Testis (tissue), 3 donors: ENCODE measurements around the gene CNKSR3. TPM values are rescaled to one million over a fixed set of nuclear protein-coding genes. Genes with fewer than 3 reads are reported as not detected.

ENCODE experiments used
- DNase-seq: peaks from one replicate; pipeline ENCODE4 v3.0.0-alpha.2; 2019
- H3K27ac ChIP-seq, 2 donors: fragments of 200-600 bp; sonication (generic); one replicate each; pipeline ENCODE4 v1.5.1; 2019
- H3K27me3 ChIP-seq: fragments of 200-600 bp; sonication (generic); one replicate; pipeline ENCODE4 v1.5.1; 2019
- H3K36me3 ChIP-seq: fragments of 200-600 bp; sonication (generic); one replicate; pipeline ENCODE4 v1.5.1; 2017; ENCODE audit warnings: low read depth; ENCODE audit errors: missing control alignments
- H3K4me1 ChIP-seq: fragments of 200-600 bp; sonication (generic); one replicate; pipeline ENCODE4 v1.5.1; 2019
- H3K4me3 ChIP-seq, 2 donors: fragments of 200-600 bp; sonication (generic); one replicate each; pipeline ENCODE4 v1.5.1; 2017 to 2019
- H3K9me3 ChIP-seq: fragments of 200-600 bp; sonication (generic); one replicate; pipeline ENCODE4 v1.5.1; 2017
- CTCF ChIP-seq, 3 experiments: fragments of 450-650 bp in 2 of 3; fragments of 200-600 bp in 1 of 3; sonication (generic) in 1 of 3; IDR thresholded peaks; one replicate each; pipeline ENCODE4 v1.5.1; 2016 to 2019; ENCODE audit warnings: antibody characterized with exemption in 3 of 3, mild to moderate bottlenecking in 2 of 3, moderate library complexity in 1 of 3
- POLR2A ChIP-seq: fragments of 450-650 bp; IDR thresholded peaks from one replicate; pipeline ENCODE4 v1.6.1; 2017; ENCODE audit warnings: antibody characterized with exemption, mild to moderate bottlenecking, moderate library complexity
- WGBS, 2 donors: methylation state at CpG; one replicate each; pipeline ENCODE4 v1.1.5; 2018; 5-methylcytosine and 5-hydroxymethylcytosine counted together
- intact Hi-C: fragments of 100-400 bp; cut with DNase I; formaldehyde crosslinking; loops from one replicate; pipeline ENCODE4 v1.15.1; 2023; ENCODE audit warnings: low total_unique reads
- polyA plus RNA-seq: library from polyadenylated mRNA; stranded (reverse); fragments of 350-450 nt; fragmentation: Illumina TruSeq; extraction: RNeasy Lipid Tissue Mini Kit (QIAGEN cat#74804); gene quantifications from one replicate; pipeline ENCODE4 v1.2.3, GENCODE V29; 2014; ENCODE audit warnings: low read depth, low replicate concordance; ENCODE audit not compliant: insufficient read depth
- total RNA-seq, 2 donors: library from RNA; depleted of rRNA; stranded (reverse); fragments of >200 nt; gene quantifications; one replicate each; pipeline ENCODE4 v1.2.3, GENCODE V29; 2016

CNKSR3 gene
- total and polyA plus RNA-seq, 3 donors from 2014 or later: 26.0 to 28.7 (median 26.0) TPM

- no peaks in the 10 kb centered on the region for H3K9me3 ChIP-seq
- WGBS, 2 donors: 86 to 87% methylated on average over 2 of the region's 2 CpGs
- H3K4me1 ChIP-seq: no peaks in the 10 kb centered on the region
- H3K36me3 ChIP-seq: no peaks in the 10 kb centered on the region
- no peak for DNase-seq
- no peak overlapping the region for H3K27ac ChIP-seq
- intact Hi-C loops: no loop called here
- no peaks in the 10 kb centered on the region for H3K27me3 ChIP-seq
- no peak overlapping the region for H3K4me3 ChIP-seq
- TF ChIP-seq CTCF (IDR thresholded peaks at IDR 0.05) (no peak), POLR2A (no peak)
These were observed 136.5 kb downstream of the CNKSR3 start for GRCh38 chr6:154373971-154374370.

- Histone ChIP-seq H3K4me3 (no peak overlapping the region), H3K27me3 (no peaks in the 10 kb centered on the region), H3K27ac (no peak overlapping the region), H3K4me1 (no peaks in the 10 kb centered on the region), H3K36me3 (no peaks in the 10 kb centered on the region), H3K9me3 (no peaks in the 10 kb centered on the region)
- TF ChIP-seq CTCF (IDR thresholded peaks at IDR 0.05) (no peak), POLR2A (no peak)
- no peak for DNase-seq
- 81 to 86% methylated on average over 4 of the region's 4 CpGs for WGBS, 2 donors
- intact Hi-C loops: no loop called here
These were observed 139.2 kb downstream of the CNKSR3 start for GRCh38 chr6:154371281-154371680.

GRCh38 chr6:154370545-154370944 is 139.9 kb downstream of the CNKSR3 start:
- no peaks in the 10 kb centered on the region for H3K27me3 ChIP-seq
- no peak overlapping the region for H3K27ac ChIP-seq
- H3K4me1 ChIP-seq: no peaks in the 10 kb centered on the region
- no peaks in the 10 kb centered on the region for H3K9me3 ChIP-seq
- H3K4me3 ChIP-seq: no peak overlapping the region
- peak; percentile 56 for DNase-seq
- 20 to 30% methylated on average over 4 of the region's 4 CpGs for WGBS, 2 donors
- H3K36me3 ChIP-seq: no peaks in the 10 kb centered on the region
- intact Hi-C loops: no loop called here
- no peak for TF ChIP-seq CTCF (IDR thresholded peaks at IDR 0.05)
- no peak for TF ChIP-seq POLR2A

GRCh38 chr6:154367839-154368695 is 142.4 kb downstream of the CNKSR3 start:
- Histone ChIP-seq H3K27ac (no peak overlapping the region), H3K9me3 (no peaks in the 10 kb centered on the region), H3K4me1 (no peaks in the 10 kb centered on the region), H3K36me3 (no peaks in the 10 kb centered on the region), H3K27me3 (no peaks in the 10 kb centered on the region), H3K4me3 (no peak overlapping the region)
- WGBS, 2 donors: 85 to 88% methylated on average over 9 of the region's 9 CpGs
- intact Hi-C loops: no loop called here
- TF ChIP-seq CTCF (IDR thresholded peaks at IDR 0.05) (no peak), POLR2A (no peak)
- no peak for DNase-seq

GRCh38 chr6:154367336-154367735 is 143.1 kb downstream of the CNKSR3 start:
- no peak for DNase-seq
- Histone ChIP-seq H3K4me3 (no peak overlapping the region), H3K27me3 (no peaks in the 10 kb centered on the region), H3K4me1 (no peaks in the 10 kb centered on the region), H3K36me3 (no peaks in the 10 kb centered on the region), H3K27ac (no peak overlapping the region), H3K9me3 (no peaks in the 10 kb centered on the region)
- WGBS, 2 donors: 88 to 89% methylated on average over 5 of the region's 5 CpGs
- intact Hi-C loops: no loop called here
- no peak for TF ChIP-seq POLR2A
